OCI-LY1 (cell line): ENCODE results near the gene TP73.

Experiments
- H2AFZ ChIP-seq: fragments of 200-600 bp; sonication (generic), shearing (Covaris generic); 2 replicates; pipeline ENCODE4 v1.6.0; 2014; ENCODE audit warnings: antibody characterized with exemption, mild to moderate bottlenecking, low read length
- H3F3A ChIP-seq: fragments of 200-600 bp; sonication (generic), shearing (Covaris generic); 2 replicates; pipeline ENCODE4 v1.6.0; 2014; ENCODE audit warnings: mild to moderate bottlenecking, antibody characterized with exemption, low read length, moderate library complexity; ENCODE audit not compliant: insufficient read depth
- H3K27ac ChIP-seq: fragments of 200-600 bp; sonication (generic); 2 replicates; pipeline ENCODE4 v1.5.1; 2014; ENCODE audit warnings: low read length, mixed run types, mild to moderate bottlenecking, low read depth; ENCODE audit not compliant: poor library complexity, severe bottlenecking
- H3K27me3 ChIP-seq: fragments of 200-600 bp; sonication (generic); 2 replicates; pipeline ENCODE4 v1.6.0; 2014; ENCODE audit warnings: antibody characterized with exemption, mild to moderate bottlenecking, low read length, moderate library complexity; ENCODE audit not compliant: insufficient read depth
- H3K36me3 ChIP-seq: fragments of 200-600 bp; sonication (generic); 2 replicates; pipeline ENCODE4 v1.6.1; 2014; ENCODE audit warnings: mild to moderate bottlenecking, antibody characterized with exemption, low read length, moderate library complexity, mixed read lengths; ENCODE audit not compliant: insufficient read depth
- H3K4me1 ChIP-seq: fragments of 200-600 bp; sonication (generic); 2 replicates; pipeline ENCODE4 v1.5.1; 2014; ENCODE audit warnings: mild to moderate bottlenecking, low read length, moderate library complexity; ENCODE audit not compliant: insufficient read depth, severe bottlenecking
- H3K4me2 ChIP-seq: fragments of 200-600 bp; sonication (generic), shearing (Covaris generic); 2 replicates; pipeline ENCODE4 v1.6.1; 2014; ENCODE audit warnings: low read length
- H3K4me3 ChIP-seq: fragments of 200-600 bp; sonication (generic); 2 replicates; pipeline ENCODE4 v1.5.1; 2014; ENCODE audit warnings: low read length, low read depth, mild to moderate bottlenecking, mixed read lengths; ENCODE audit not compliant: poor library complexity, severe bottlenecking
- H3K79me2 ChIP-seq: fragments of 200-600 bp; shearing (Covaris generic); 2 replicates; pipeline ENCODE4 v1.6.1; 2016; ENCODE audit warnings: mixed run types, low read length, mixed read lengths; ENCODE audit not compliant: insufficient read depth
- H3K9ac ChIP-seq: fragments of 200-600 bp; sonication (generic), shearing (Covaris generic); 2 replicates; pipeline ENCODE4 v1.6.1; 2014; ENCODE audit warnings: mild to moderate bottlenecking, low read length, mixed read lengths
- H3K9me2 ChIP-seq: fragments of 200-600 bp; sonication (generic), shearing (Covaris generic); 2 replicates; pipeline ENCODE4 v1.6.1; 2014; ENCODE audit warnings: low read depth, mild to moderate bottlenecking, low read length, mixed read lengths
- H3K9me3 ChIP-seq: fragments of 200-600 bp; shearing (Covaris generic); 2 replicates; pipeline ENCODE4 v1.6.1; 2014; ENCODE audit warnings: low read length, mixed read lengths
- H4K20me1 ChIP-seq: fragments of 200-600 bp; sonication (generic), shearing (Covaris generic); 2 replicates; pipeline ENCODE4 v1.6.0; 2016; ENCODE audit warnings: mild to moderate bottlenecking, low read length; ENCODE audit not compliant: insufficient read depth
- CTCF ChIP-seq: fragments of 200-600 bp; sonication (generic), shearing (Covaris generic); IDR thresholded peaks from 2 replicates; pipeline ENCODE4 v1.5.1; 2017; ENCODE audit warnings: mild to moderate bottlenecking, antibody characterized with exemption, low read length, moderate library complexity, mixed read lengths
- EZH2 ChIP-seq: fragments of 200-600 bp; sonication (generic), shearing (Covaris generic); IDR thresholded peaks from 2 replicates; pipeline ENCODE4 v1.8.0; 2017; ENCODE audit warnings: borderline replicate concordance, mixed run types, mild to moderate bottlenecking, antibody characterized with exemption, low read length, moderate library complexity, mixed read lengths

The TP73 gene

DNA sequence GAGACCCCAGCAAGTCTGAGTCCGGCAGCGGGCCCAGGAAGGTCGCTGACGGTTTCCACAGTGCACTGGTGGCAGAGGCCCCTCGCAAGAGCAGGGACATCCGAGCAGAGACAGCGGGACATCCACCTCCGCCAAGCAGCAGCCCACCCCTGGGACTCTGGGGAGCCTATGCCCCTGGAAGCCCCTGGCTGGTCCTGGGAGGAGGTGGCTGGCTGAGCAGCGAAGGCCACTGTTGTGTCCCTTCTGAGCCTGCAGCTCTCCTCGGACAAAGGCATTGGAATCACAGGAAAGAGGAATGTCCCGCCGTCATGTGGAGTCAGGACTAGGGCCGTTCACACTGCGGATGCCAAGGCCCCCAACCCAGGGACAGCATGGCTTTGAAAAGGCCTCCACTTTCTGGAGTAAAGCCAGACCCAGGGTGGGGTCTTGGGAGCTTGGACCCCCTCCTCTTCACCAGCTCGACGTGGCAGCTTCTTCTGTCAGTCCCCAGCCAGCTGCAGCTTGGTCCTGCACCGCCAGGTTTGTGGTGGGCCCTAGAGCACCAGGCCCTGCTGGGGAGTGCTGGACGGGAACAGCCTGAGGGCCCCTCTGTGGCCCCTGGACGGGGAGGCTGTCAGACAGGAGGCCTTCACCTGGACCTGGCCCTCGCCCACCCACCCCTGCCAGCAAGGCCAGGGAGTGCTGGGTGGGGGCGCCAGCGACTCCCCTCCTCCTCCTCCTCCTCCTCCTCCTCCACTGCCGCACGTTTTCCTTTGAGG lies 42.4 kb upstream of the TP73 start:
- H3K79me2 ChIP-seq: no peaks in the 10 kb centered on the region
- no peaks in the 10 kb centered on the region for H3K36me3 ChIP-seq
- no peak overlapping the region for H3K9ac ChIP-seq
- no peaks in the 10 kb centered on the region for H3K4me1 ChIP-seq
- no peak for TF ChIP-seq EZH2
- TF ChIP-seq CTCF: no peak
- no peak overlapping the region for H3K4me2 ChIP-seq
- no peaks in the 10 kb centered on the region for H3K9me2 ChIP-seq
- no peak overlapping the region for H3K27ac ChIP-seq
- H3K4me3 ChIP-seq: no peak overlapping the region
- H3K9me3 ChIP-seq: no peaks in the 10 kb centered on the region
- H4K20me1 ChIP-seq: no peaks in the 10 kb centered on the region
- peaks cover 7% of the 10 kb centered on the region; the same call in 1 of the 2 replicates for H3K27me3 ChIP-seq
- H3F3A ChIP-seq: no peaks in the 10 kb centered on the region
- no peak overlapping the region for H2AFZ ChIP-seq

DNA sequence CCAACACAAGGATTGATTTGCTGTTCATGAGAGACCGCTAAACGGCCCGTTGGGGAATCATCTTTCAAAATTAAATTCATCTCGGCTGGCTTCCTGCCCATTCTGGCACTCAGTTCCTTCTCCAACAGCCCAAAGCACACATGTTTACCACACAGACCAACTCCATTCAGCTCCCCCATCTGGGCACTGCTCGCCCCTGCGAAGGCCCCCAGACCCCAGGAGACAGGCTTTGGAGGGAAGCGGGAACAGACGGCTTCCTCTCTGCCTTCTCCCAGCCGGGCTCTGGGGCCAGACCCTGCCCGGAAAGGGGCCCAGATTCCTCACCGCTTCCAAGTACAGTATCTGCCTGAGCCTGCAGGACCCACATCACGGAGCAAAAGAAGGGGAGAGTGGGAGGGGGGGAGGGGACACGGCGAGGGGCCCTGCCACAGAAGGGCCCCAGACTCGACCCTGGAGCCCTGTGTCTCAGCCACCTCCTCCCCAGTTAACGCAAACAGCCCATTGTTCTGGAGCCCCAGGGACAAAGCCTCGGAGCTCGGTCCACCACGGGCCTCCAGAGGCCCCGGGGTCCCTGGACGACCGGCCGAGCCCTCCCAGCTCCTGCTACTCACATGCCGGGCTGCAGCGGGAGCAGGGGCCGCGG lies 41.7 kb upstream of the TP73 start:
- Histone ChIP-seq H3K79me2 (no peaks in the 10 kb centered on the region), H3K4me3 (no peak overlapping the region), H3K27me3 (0 out of 2 replicates have a peak, but pooled peaks cover 7% of the 10 kb centered on the region), H3F3A (no peaks in the 10 kb centered on the region), H3K9ac (no peak overlapping the region), H3K9me2 (no peaks in the 10 kb centered on the region), H3K36me3 (no peaks in the 10 kb centered on the region), H3K4me1 (no peaks in the 10 kb centered on the region), H3K4me2 (no peak overlapping the region), H4K20me1 (no peaks in the 10 kb centered on the region), H3K9me3 (no peaks in the 10 kb centered on the region), H2AFZ (no peak overlapping the region), H3K27ac (no peak overlapping the region)
- TF ChIP-seq EZH2: no peak
- TF ChIP-seq CTCF: no peak

DNA sequence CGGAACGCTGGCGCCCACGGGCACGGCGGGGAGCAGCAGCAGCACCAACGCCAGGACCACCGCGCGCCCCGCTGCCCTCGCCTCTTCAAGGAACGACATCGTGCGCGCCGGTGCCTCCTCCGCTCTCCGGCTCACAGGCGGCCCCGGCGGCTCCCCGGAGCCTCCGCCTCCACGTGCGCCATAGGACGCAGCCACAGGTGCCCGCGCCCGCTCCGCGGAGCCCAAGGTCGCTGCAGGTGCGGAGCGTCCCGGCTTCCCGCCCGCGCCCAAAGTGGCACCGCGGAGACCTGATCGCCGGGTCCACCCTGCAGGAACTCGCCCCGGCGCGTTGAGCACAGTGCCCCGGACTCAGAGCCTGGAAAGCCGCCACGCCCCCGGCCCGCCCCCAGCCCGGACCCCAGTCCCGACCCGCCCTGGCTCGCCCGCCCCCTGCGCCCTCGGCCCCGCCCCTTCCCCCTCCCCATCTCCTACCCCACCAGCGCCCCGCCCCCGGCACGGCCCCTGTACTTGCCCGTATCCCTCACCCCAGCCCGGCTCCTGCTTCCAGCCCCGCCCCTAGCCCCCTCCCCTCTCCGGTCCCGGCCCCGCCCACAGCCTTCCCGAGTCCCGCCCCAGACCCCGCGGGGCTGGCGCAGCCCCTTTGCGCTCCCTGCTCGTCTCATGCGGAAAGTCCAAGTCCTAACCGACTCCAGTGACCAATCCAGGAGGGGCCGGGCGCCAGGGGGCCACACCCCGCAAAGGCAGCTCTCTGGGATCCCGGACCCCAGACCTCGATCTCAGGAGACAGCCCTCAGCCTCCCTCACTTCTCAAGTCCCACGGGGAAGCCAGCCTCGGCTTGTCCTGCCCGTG lies 40.9 kb upstream of the TP73 start, which contains the start of gene MEGF6:
Gene MEGF6, minus strand, starts transcription at position 339 of the 850 bp plus-strand sequence. Its CDS starts 240 bp downstream, at position 99.
- Histone ChIP-seq H3F3A (no peaks in the 10 kb centered on the region), H3K4me3 (no peak within 1 kb of the TSS), H3K4me1 (no peaks in the 10 kb centered on the region), H3K9me3 (no peaks in the 10 kb centered on the region), H3K9ac (no peak within 1 kb of the TSS), H3K27ac (no peak within 1 kb of the TSS), H3K27me3 (0 out of 2 replicates have a peak, but pooled peaks cover 10% of the 10 kb centered on the region), H4K20me1 (no peaks in the 10 kb centered on the region), H3K79me2 (no peaks in the 10 kb centered on the region), H2AFZ (no peak within 1 kb of the TSS), H3K9me2 (no peaks in the 10 kb centered on the region), H3K4me2 (no peak within 1 kb of the TSS), H3K36me3 (no peaks in the 10 kb centered on the region)
- TF ChIP-seq CTCF (no peak), EZH2 (no peak)
